ENCODE measurements around the gene TRIM39.
A peak's percentile ranks its signal among the peaks of the same experiment; 100 is the strongest.

TRIM39 gene

GRCh38 chr6:30355281-30355680 is 28.6 kb downstream of the TRIM39 start:
- H3K9me3 ChIP-seq (ENCODE audit: control insufficient read depth, insufficient read depth, low read length), result no peaks in the 10 kb centered on the region
- H3K4me1 ChIP-seq (ENCODE audit: control insufficient read depth, low read length), result peaks cover 14% of the 10 kb centered on the region
- peaks cover 40% of the 10 kb centered on the region for H3K27me3 ChIP-seq (ENCODE audit: control insufficient read depth, low read length)
- no peaks in the 10 kb centered on the region for H3K79me2 ChIP-seq (ENCODE audit: control insufficient read depth, low read length)
- H3K4me3 ChIP-seq (ENCODE audit: low read length), result no peak overlapping the region
- H3K36me3 ChIP-seq (ENCODE audit: control insufficient read depth, low read length), result no peaks in the 10 kb centered on the region
- no peak overlapping the region for H3K27ac ChIP-seq (ENCODE audit: low read depth, low read length)
- no peak overlapping the region for H3K4me2 ChIP-seq (ENCODE audit: low read length)
- H4K20me1 ChIP-seq (ENCODE audit: control insufficient read depth, insufficient read depth, low read depth, low read length), result no peaks in the 10 kb centered on the region
- TF ChIP-seq CTCF (IDR thresholded peaks at IDR 0.05; ENCODE audit: low read depth, low read length, poor library complexity, severe bottlenecking) (no peak), EZH2phosphoT487 (IDR thresholded peaks at IDR 0.05; ENCODE audit: borderline replicate concordance, low read length) (no peak)
- H3F3A ChIP-seq (ENCODE audit: control insufficient read depth, insufficient read depth), result no peaks in the 10 kb centered on the region
- H3K9me2 ChIP-seq (replicated peaks; ENCODE audit: control insufficient read depth, low read length), result no peaks in the 10 kb centered on the region

DNA sequence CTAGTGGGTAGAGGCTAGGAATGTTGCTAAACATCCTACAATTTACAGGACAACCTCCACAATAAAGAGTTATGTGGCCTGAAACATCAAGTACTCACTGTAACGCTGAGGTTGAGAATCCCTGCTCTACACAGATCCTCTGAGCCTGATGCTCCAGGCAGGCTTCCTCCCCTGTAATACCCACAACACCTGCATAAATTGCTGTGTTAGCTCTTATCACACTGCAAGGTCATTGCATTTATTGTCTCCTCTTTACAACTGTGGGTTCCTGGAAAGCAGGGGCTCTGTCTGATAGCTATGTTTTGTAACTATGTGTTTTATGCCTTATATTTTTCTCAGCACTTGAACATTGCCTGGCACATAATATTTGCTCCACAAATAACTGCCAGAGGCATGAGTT is 29.8 kb downstream of the TRIM39 start:
- H3K36me3 ChIP-seq (ENCODE audit: control insufficient read depth, low read length), result no peaks in the 10 kb centered on the region
- no peaks in the 10 kb centered on the region for H3K9me2 ChIP-seq (replicated peaks; ENCODE audit: control insufficient read depth, low read length)
- H4K20me1 ChIP-seq (ENCODE audit: control insufficient read depth, insufficient read depth, low read depth, low read length), result no peaks in the 10 kb centered on the region
- H3K4me3 ChIP-seq (ENCODE audit: low read length), result no peak overlapping the region
- no peaks in the 10 kb centered on the region for H3F3A ChIP-seq (ENCODE audit: control insufficient read depth, insufficient read depth)
- H3K79me2 ChIP-seq (ENCODE audit: control insufficient read depth, low read length), result no peaks in the 10 kb centered on the region
- H3K27me3 ChIP-seq (ENCODE audit: control insufficient read depth, low read length), result peaks cover 52% of the 10 kb centered on the region
- H3K27ac ChIP-seq (ENCODE audit: low read depth, low read length), result no peak overlapping the region
- no peaks in the 10 kb centered on the region for H3K9me3 ChIP-seq (ENCODE audit: control insufficient read depth, insufficient read depth, low read length)
- no peak for TF ChIP-seq CTCF (IDR thresholded peaks at IDR 0.05; ENCODE audit: low read depth, low read length, poor library complexity, severe bottlenecking)
- TF ChIP-seq EZH2phosphoT487 (IDR thresholded peaks at IDR 0.05; ENCODE audit: borderline replicate concordance, low read length), result no peak
- H3K4me2 ChIP-seq (ENCODE audit: low read length), result no peak overlapping the region
- peaks cover 4% of the 10 kb centered on the region for H3K4me1 ChIP-seq (ENCODE audit: control insufficient read depth, low read length)

- Histone ChIP-seq H3K4me3 (ENCODE audit: low read length) (peak overlapping the region; percentile 64), H3K9me2 (replicated peaks; ENCODE audit: control insufficient read depth, low read length) (no peaks in the 10 kb centered on the region), H3K9me3 (ENCODE audit: control insufficient read depth, insufficient read depth, low read length) (no peaks in the 10 kb centered on the region), H3K27me3 (ENCODE audit: control insufficient read depth, low read length) (peaks cover 56% of the 10 kb centered on the region), H3K36me3 (ENCODE audit: control insufficient read depth, low read length) (no peaks in the 10 kb centered on the region), H3K4me2 (ENCODE audit: low read length) (peak overlapping the region; percentile 72), H3K4me1 (ENCODE audit: control insufficient read depth, low read length) (peaks cover 4% of the 10 kb centered on the region), H3K27ac (ENCODE audit: low read depth, low read length) (no peak overlapping the region), H3F3A (ENCODE audit: control insufficient read depth, insufficient read depth) (no peaks in the 10 kb centered on the region), H3K79me2 (ENCODE audit: control insufficient read depth, low read length) (no peaks in the 10 kb centered on the region), H4K20me1 (ENCODE audit: control insufficient read depth, insufficient read depth, low read depth, low read length) (no peaks in the 10 kb centered on the region)
- TF ChIP-seq CTCF (IDR thresholded peaks at IDR 0.05; ENCODE audit: low read depth, low read length, poor library complexity, severe bottlenecking) (peak; percentile 75), EZH2phosphoT487 (IDR thresholded peaks at IDR 0.05; ENCODE audit: borderline replicate concordance, low read length) (peak; percentile 98)
These were observed 31.2 kb downstream of the TRIM39 start for GRCh38 chr6:30357678-30358540.
